ENCODE results near the gene GOLGA6A. TPM values are rescaled to one million over a fixed set of nuclear protein-coding genes. Genes with fewer than 3 reads are reported as not detected.
"Not testable (repeated sequence)": the region's sequence is repeated elsewhere in the genome, so short reads cannot be mapped to it uniquely, and the experiment has no call there.

Gene GOLGA6A, protein sequence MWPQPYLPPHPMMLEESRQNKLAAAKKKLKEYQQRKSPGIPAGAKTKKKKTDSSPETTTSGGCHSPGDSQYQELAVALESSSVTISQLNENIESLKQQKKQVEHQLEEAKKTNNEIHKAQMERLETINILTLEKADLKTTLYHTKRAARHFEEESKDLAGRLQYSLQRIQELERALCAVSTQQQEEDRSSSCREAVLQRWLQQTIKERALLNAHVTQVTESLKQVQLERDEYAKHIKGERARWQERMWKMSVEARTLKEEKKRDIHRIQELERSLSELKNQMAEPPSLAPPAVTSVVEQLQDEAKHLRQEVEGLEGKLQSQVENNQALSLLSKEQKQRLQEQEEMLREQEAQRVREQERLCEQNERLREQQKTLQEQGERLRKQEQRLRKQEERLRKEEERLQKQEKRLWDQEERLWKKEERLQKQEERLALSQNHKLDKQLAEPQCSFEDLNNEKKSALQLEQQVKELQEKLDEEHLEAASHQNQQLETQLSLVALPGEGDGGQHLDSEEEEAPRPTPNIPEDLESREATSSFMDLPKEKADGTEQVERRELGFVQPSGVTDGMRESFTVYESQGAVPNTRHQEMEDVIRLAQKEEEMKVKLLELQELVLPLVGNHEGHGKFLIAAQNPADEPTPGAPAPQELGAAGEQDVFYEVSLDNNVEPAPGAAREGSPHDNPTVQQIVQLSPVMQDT
- total RNA-seq (10 to 100 TPM; 32.4 to 42.4 TPM), polyA plus RNA-seq (ENCODE audit: insufficient read depth, low read depth, low replicate concordance) (24.6 TPM)
- long read RNA-seq, donor 1, result 0 reads
- long read RNA-seq, donor 2, result 0 reads

- no CpG with 5 or more reads among the region's 7 CpGs for WGBS, 2 donors
- H3K9me3 ChIP-seq; intact Hi-C loops (cut with DNase I; ENCODE audit: low total_unique reads); H3K4me1 ChIP-seq; H3K4me3 ChIP-seq; H3K27ac ChIP-seq; H3K27me3 ChIP-seq; H3K36me3 ChIP-seq (ENCODE audit: low read depth, missing control alignments); DNase-seq: not testable (repeated sequence)
These were observed at the start of gene GOLGA6A for GRCh38 chr15:74082450-74082849. Gene GOLGA6A, minus strand, starts transcription at chr15:74082550. Its CDS starts 41 bp downstream, at chr15:74082509.

DNA sequence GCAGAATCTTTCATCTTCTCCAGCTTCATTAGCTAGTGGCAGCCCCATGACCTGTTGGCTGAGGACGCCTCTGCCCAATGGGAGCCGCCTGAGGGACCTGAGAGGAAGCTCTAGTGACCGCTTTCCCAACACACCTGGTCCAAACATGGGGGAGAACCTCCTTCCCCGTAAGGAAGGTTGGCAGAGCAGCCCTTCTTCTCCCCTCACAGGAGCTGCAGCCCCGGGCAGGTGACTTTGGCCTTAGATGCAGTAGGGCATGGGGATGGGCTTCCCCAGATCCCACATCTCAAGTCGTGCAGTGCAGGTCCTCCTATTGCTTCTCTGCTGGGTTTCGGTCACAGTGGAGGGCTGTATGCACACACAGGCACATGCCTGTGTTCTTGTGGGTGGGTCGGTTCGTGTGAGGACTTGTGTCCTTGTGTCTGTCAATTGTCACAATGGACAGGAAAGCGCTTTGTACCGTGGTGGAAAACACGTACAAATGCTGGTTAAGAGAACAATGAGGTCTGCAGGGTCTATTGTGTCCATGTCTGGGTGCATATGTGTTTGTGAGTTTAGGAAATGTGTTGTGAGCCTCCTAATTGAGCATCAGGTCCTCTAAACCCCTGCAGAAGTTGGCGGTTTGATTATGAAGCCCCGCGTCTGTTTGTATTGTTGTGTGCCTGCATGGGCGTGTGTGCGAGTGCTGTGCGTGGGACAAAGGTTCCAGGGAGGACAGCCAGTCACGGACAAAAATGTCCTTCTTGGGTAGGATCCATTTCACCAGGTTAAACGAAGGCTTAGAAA is 49.5 kb upstream of the GOLGA6A start:
- Histone ChIP-seq H3K27ac (no peak overlapping the region), H3K27me3 (no peaks in the 10 kb centered on the region), H3K9me3 (no peaks in the 10 kb centered on the region), H3K4me3 (no peak overlapping the region), H3K4me1 (peaks cover 33% of the 10 kb centered on the region), H3K36me3 (ENCODE audit: low read depth, missing control alignments) (no peaks in the 10 kb centered on the region)
- intact Hi-C loops (cut with DNase I; ENCODE audit: low total_unique reads), result loop anchor here (10.0 kb wide), 1 partner anchor 147 kb away; no protein-coding TSS in a partner anchor
- WGBS, 2 donors, result 43 to 50% methylated on average over 17 to 20 of the region's 20 CpGs
- DNase-seq, result no peak
- no peak for TF ChIP-seq POLR2A (IDR thresholded peaks at IDR 0.05)
- TF ChIP-seq, protein P1, sequence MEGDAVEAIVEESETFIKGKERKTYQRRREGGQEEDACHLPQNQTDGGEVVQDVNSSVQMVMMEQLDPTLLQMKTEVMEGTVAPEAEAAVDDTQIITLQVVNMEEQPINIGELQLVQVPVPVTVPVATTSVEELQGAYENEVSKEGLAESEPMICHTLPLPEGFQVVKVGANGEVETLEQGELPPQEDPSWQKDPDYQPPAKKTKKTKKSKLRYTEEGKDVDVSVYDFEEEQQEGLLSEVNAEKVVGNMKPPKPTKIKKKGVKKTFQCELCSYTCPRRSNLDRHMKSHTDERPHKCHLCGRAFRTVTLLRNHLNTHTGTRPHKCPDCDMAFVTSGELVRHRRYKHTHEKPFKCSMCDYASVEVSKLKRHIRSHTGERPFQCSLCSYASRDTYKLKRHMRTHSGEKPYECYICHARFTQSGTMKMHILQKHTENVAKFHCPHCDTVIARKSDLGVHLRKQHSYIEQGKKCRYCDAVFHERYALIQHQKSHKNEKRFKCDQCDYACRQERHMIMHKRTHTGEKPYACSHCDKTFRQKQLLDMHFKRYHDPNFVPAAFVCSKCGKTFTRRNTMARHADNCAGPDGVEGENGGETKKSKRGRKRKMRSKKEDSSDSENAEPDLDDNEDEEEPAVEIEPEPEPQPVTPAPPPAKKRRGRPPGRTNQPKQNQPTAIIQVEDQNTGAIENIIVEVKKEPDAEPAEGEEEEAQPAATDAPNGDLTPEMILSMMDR (IDR thresholded peaks at IDR 0.05), result no peak

DNA sequence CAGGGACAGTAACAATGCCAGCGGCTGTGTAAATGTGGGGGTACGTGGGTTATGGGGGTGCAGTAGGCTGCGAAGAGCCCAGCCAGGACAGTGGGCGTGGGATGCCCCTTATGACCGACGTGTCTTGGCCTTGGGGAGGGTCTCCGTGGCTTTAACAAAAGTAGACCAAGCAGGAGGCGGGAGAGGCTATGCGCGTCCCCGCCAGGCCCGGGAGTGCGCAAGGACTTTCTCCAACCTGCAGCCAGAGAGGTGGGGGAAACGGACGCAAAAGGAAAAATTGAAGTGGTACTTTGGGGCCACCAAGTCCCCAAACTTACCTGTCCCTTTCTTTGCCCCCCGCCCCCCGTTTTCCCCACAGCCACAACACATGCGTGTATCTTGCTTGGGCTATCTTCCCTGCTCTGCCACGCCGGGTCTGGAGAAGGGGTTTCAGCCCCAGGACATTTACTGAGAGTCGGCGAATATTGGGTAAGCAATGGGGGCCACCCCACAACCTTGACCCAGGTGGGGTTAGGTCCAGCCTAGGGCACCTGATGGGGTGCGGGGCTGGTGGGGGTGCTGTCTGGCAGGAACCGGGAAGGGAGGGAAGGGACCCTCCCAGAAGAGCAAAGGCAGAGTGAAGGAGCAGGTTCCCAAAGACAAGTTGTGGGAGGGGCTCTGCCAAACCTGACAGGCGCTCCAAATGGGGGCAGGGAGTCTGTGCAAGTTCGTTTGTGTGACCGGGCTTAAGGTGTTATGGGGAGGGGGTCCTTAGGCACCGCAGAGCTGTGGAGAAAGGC is 48.7 kb upstream of the GOLGA6A start:
- intact Hi-C loops (cut with DNase I; ENCODE audit: low total_unique reads), result loop anchor here (10.0 kb wide), 1 partner anchor 146 kb away; no protein-coding TSS in a partner anchor
- Histone ChIP-seq H3K27ac (no peak overlapping the region), H3K9me3 (no peaks in the 10 kb centered on the region), H3K27me3 (no peaks in the 10 kb centered on the region), H3K4me3 (no peak overlapping the region), H3K4me1 (peaks cover 27% of the 10 kb centered on the region), H3K36me3 (ENCODE audit: low read depth, missing control alignments) (no peaks in the 10 kb centered on the region)
- no peak for DNase-seq
- no peak for TF ChIP-seq POLR2A (IDR thresholded peaks at IDR 0.05)
- TF ChIP-seq, protein P1 (IDR thresholded peaks at IDR 0.05), result no peak
- 15 to 19% methylated on average over 22 to 28 of the region's 28 CpGs for WGBS, 2 donors

DNA sequence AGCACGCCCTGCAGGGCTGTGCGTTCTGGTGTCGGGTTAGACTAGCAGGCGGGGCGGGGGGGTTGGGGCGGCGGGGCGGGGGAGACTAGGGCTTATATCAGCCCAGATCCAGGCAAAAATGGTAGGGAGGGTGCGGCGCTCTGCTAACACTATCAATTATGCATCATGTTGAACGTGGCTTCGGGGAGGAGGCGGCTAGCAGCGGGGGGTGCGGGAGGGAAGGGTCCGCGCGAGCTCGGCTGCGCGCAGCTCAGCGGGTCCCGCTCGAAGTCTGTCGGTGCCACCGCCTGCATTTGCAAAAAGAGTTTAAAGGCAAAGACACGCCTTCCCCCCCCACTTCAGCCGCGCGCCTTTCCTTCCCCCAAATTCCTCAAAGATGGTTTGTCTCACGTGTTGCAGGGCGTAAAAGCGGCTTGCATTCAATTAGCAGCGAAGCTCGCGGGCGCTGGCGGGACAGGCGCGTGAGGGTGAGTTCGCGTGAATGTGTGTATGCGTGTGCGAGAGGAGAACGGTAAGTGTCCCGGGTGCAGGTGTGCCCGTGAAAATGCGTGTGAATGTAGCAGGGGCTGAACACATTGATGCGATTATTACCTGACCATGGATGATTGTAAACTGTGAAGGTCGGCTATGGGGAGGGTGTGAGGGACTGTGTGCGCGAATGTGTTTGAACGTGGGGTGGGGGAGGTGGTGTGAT is 48.0 kb upstream of the GOLGA6A start, which contains the start of gene ISLR2:
Gene ISLR2, plus strand, starts transcription at position 432 of the 694 bp plus-strand sequence. CDS start 2,169 bp downstream, outside the sequence.
- Histone ChIP-seq H3K27me3 (no peaks in the 10 kb centered on the region), H3K9me3 (no peaks in the 10 kb centered on the region), H3K4me3 (peak within 1 kb of the TSS in 1 of 2 donors; percentile 18), H3K36me3 (ENCODE audit: low read depth, missing control alignments) (no peaks in the 10 kb centered on the region), H3K27ac (no peak within 1 kb of the TSS), H3K4me1 (peaks cover 21% of the 10 kb centered on the region)
- no peak for DNase-seq
- intact Hi-C loops (cut with DNase I; ENCODE audit: low total_unique reads), result loop anchor here (10.0 kb wide), 1 partner anchor 146 kb away; no protein-coding TSS in a partner anchor
- TF ChIP-seq POLR2A (IDR thresholded peaks at IDR 0.05), result no peak
- 1 to 2% methylated on average over 32 to 53 of the region's 53 CpGs for WGBS, 2 donors

Measured in testis (tissue), 5 donors.